ENCODE measurements around the gene TMEM258.

DNA sequence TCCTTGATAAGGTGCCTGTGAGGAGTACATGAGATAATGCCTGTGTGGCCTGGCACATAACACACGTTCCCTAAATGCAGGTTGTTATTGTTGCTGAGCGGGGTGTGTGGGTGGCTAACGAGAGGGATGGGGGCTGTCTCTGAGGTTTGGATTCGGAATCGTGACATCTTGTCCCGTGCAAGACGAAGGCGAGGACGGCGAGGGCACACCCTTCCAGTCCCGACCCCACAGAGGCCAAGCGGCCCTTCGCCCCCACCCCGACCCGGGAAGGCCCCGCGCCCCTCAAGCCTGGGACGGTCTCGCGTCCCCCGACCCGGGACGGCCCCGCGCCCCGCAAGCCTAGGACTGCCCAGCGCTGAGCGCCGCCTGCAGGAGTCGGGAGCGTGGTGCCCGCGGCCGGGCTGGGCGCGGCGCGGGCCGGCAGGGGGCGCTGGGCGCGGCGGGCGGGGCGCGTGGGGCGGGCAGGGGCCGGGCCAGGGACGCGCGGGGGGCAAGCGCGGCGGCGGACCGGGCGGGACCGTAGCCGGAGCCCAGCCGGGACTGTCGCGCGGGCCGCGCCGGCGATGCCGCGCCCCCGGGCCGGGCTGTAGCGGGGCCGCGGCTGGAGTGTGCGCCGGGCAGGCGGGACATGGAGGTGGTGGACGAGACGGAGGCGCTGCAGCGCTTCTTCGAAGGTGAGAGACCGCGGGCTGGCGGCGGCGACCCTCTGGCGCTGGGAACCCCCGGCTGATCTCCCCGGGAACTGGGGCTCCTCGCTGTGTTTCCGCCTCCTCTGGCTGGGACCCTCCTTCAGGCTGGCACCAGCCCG is 40.1 kb downstream of the TMEM258 start, which contains the start of gene MYRF:
- TF ChIP-seq GATA2 (IDR thresholded peaks at IDR 0.05; ENCODE audit: low read depth, low read length), result no peak
- no peak for TF ChIP-seq GATA3 (IDR thresholded peaks at IDR 0.05; ENCODE audit: low read depth, low read length)
